NCI-H82 treated with DMSO at 0.1 percent for 48 hours (cell line): ENCODE results near the gene DDT.
"Not testable (repeated sequence)": the region's sequence is repeated elsewhere in the genome, so short reads cannot be mapped to it uniquely, and the experiment has no call there.

Experiments
- DNase-seq: peaks from one replicate; lab custom pipeline; 2025; ENCODE audit not compliant: unreplicated experiment; lab: John Stamatoyannopoulos, UW

Gene DDT

GRCh38 chr22:23989583-23990244 lies 15.5 kb upstream of the DDT start:
- DNase-seq, result not testable (repeated sequence)

GRCh38 chr22:23986538-23987178 lies 12.4 kb upstream of the DDT start:
- not testable (repeated sequence) for DNase-seq

- DNase-seq, result not testable (repeated sequence)
Measured at GRCh38 chr22:23986089-23986488, 11.8 kb upstream of the DDT start.

GRCh38 chr22:23984430-23984829 lies 10.2 kb upstream of the DDT start:
- no peak for DNase-seq

GRCh38 chr22:23980567-23980966 lies 6.3 kb upstream of the DDT start:
- not testable (repeated sequence) for DNase-seq

- not testable (repeated sequence) for DNase-seq
Measured at GRCh38 chr22:23979557-23980240, 5.5 kb upstream of the DDT start, which contains the start of gene GSTT2. Gene GSTT2 (plus strand): TSS chr22:23980134.

GRCh38 chr22:23977304-23977703 lies 3.1 kb upstream of the DDT start:
- not testable (repeated sequence) for DNase-seq

- not testable (repeated sequence) for DNase-seq
Measured at GRCh38 chr22:23974836-23975352, 653 bp upstream of the DDT start.

- DNase-seq, result not testable (repeated sequence)
Measured at GRCh38 chr22:23971927-23972326, 2.3 kb downstream of the DDT start.

GRCh38 chr22:23970816-23971486 lies 3.3 kb downstream of the DDT start:
- no peak for DNase-seq

GRCh38 chr22:23970201-23970641 lies 4.0 kb downstream of the DDT start:
- DNase-seq, result no peak

- DNase-seq, result no peak
Measured at GRCh38 chr22:23969071-23969470, 5.2 kb downstream of the DDT start.

- DNase-seq, result not testable (repeated sequence)
Measured at GRCh38 chr22:23966568-23966967, 7.7 kb downstream of the DDT start, which contains the start of gene DDTL. Gene DDTL (plus strand): TSS chr22:23966888. CDS start chr22:23966915, 27 bp downstream.

- DNase-seq, result not testable (repeated sequence)
Measured at GRCh38 chr22:23966094-23966493, 8.1 kb downstream of the DDT start.

- not testable (repeated sequence) for DNase-seq
Measured at GRCh38 chr22:23961084-23961771, 13.0 kb downstream of the DDT start, which contains the start of gene GSTT2B. Gene GSTT2B (minus strand): TSS chr22:23961195. CDS start chr22:23961131, 64 bp downstream.

GRCh38 chr22:23956301-23956900 lies 17.8 kb downstream of the DDT start:
- peak; percentile 6 for DNase-seq

- DNase-seq, result not testable (repeated sequence)
Measured at GRCh38 chr22:23955886-23956285, 18.4 kb downstream of the DDT start.

GRCh38 chr22:23954991-23955305 lies 19.3 kb downstream of the DDT start:
- DNase-seq, result not testable (repeated sequence)

GRCh38 chr22:23954193-23954990 lies 19.8 kb downstream of the DDT start:
- DNase-seq, result not testable (repeated sequence)
